GM23338 (cell line): ENCODE data around the gene GPR42. TPM values are rescaled to one million over a fixed set of nuclear protein-coding genes. Genes with fewer than 3 reads are reported as not detected.
"Not testable (repeated sequence)": the region's sequence is repeated elsewhere in the genome, so short reads cannot be mapped to it uniquely, and the experiment has no call there.

ENCODE experiments used
- ATAC-seq: fragments of 200-7000 bp; cut with Tn5 transposase; 3 replicates; pipeline ENCODE4 v1.9.1; 2020
- DNase-seq: peaks from one replicate; pipeline ENCODE4 v3.0.0-alpha.2; 2015; ENCODE audit warnings: low spot score
- H2AFZ ChIP-seq: fragments of 200-600 bp; sonication (generic); 2 replicates; pipeline ENCODE4 v1.8.0; 2016; ENCODE audit warnings: antibody characterized with exemption, mild to moderate bottlenecking, moderate library complexity
- H3F3A ChIP-seq: fragments of 200-600 bp; sonication (generic); replicated peaks from 2 replicates; pipeline ENCODE4 v1.8.0; 2017; ENCODE audit warnings: antibody characterized with exemption, mixed run types, low read depth
- H3K27ac ChIP-seq: fragments of 200-600 bp; sonication (generic); 2 replicates; pipeline ENCODE4 v1.6.1; 2016; ENCODE audit warnings: low read depth
- H3K27me3 ChIP-seq: fragments of 200-600 bp; sonication (generic); 2 replicates; pipeline ENCODE4 v1.8.0; 2016; ENCODE audit warnings: mild to moderate bottlenecking, mixed run types, moderate library complexity; ENCODE audit not compliant: insufficient read depth
- H3K36me3 ChIP-seq: fragments of 200-600 bp; sonication (generic); 2 replicates; pipeline ENCODE4 v1.8.0; 2016; ENCODE audit warnings: mild to moderate bottlenecking; ENCODE audit not compliant: insufficient read depth
- H3K4me1 ChIP-seq: fragments of 200-600 bp; sonication (generic); 2 replicates; pipeline ENCODE4 v1.8.0; 2016; ENCODE audit warnings: mild to moderate bottlenecking, moderate library complexity; ENCODE audit not compliant: insufficient read depth
- H3K4me2 ChIP-seq: fragments of 200-600 bp; sonication (generic); 2 replicates; pipeline ENCODE4 v1.7.1; 2017; ENCODE audit warnings: mixed run types
- H3K4me3 ChIP-seq: fragments of 200-600 bp; sonication (generic); 2 replicates; pipeline ENCODE4 v1.6.1; 2016; ENCODE audit warnings: mixed run types
- H3K79me2 ChIP-seq: fragments of 200-600 bp; sonication (generic); replicated peaks from 2 replicates; pipeline ENCODE4 v1.8.0; 2017; ENCODE audit warnings: mild to moderate bottlenecking; ENCODE audit not compliant: insufficient read depth
- H3K9me2 ChIP-seq: fragments of 200-600 bp; sonication (generic); 2 replicates; pipeline ENCODE4 v1.8.0; 2017; ENCODE audit not compliant: insufficient read depth
- H4K20me1 ChIP-seq: fragments of 200-600 bp; sonication (generic); replicated peaks from 2 replicates; pipeline ENCODE4 v1.8.0; 2017; ENCODE audit warnings: mild to moderate bottlenecking; ENCODE audit not compliant: insufficient read depth
- H3K27ac Mint-ChIP-seq: 2 replicates; pipeline ENCODE4 v1.8.0; 2020; ENCODE audit warnings: inconsistent platforms, mild to moderate bottlenecking, moderate library complexity, mixed read lengths
- H3K27me3 Mint-ChIP-seq: 3 replicates; pipeline ENCODE4 v1.8.0; 2022; ENCODE audit warnings: low read depth, mild to moderate bottlenecking, moderate library complexity, mixed read lengths, inconsistent platforms; ENCODE audit not compliant: insufficient read depth, poor library complexity
- H3K36me3 Mint-ChIP-seq: 3 replicates; pipeline ENCODE4 v1.8.0; 2021; ENCODE audit warnings: low read depth, mild to moderate bottlenecking, inconsistent platforms, moderate library complexity, mixed read lengths
- H3K4me1 Mint-ChIP-seq: 3 replicates; pipeline ENCODE4 v1.8.0; 2020; ENCODE audit warnings: mild to moderate bottlenecking, inconsistent platforms, mixed read lengths
- H3K4me3 Mint-ChIP-seq: 3 replicates; pipeline ENCODE4 v1.8.0; 2021; ENCODE audit warnings: moderate library complexity, mild to moderate bottlenecking, inconsistent platforms, mixed read lengths
- H3K9me3 Mint-ChIP-seq: 3 replicates; pipeline ENCODE4 v1.8.0; 2020; ENCODE audit warnings: moderate library complexity, mild to moderate bottlenecking, inconsistent platforms, mixed read lengths
- CTCF ChIP-seq, 2 experiments: fragments of 200-600 bp in 1 of 2; sonication (generic) in 1 of 2; conservative IDR thresholded peaks; 2 replicates each; pipeline versions ENCODE4 v1.5.1 to v1.6.1; 2016 to 2017; ENCODE audit warnings: antibody characterized with exemption in 2 of 2, low read depth in 2 of 2, mild to moderate bottlenecking in 2 of 2, moderate library complexity in 1 of 2
- ETS1 ChIP-seq: IDR thresholded peaks from 2 replicates; pipeline ENCODE4 v1.6.1; 2016; ENCODE audit warnings: antibody characterized with exemption
- EZH2 ChIP-seq: fragments of 200-600 bp; sonication (generic); IDR thresholded peaks from one replicate; pipeline ENCODE4 v1.8.0; 2017; ENCODE audit warnings: antibody characterized with exemption, mild to moderate bottlenecking, low read depth; ENCODE audit not compliant: unreplicated experiment
- NANOG ChIP-seq: IDR thresholded peaks from 2 replicates; pipeline ENCODE4 v1.6.1; 2016; ENCODE audit warnings: antibody characterized with exemption, borderline replicate concordance
- STAT1 ChIP-seq: IDR thresholded peaks from one replicate; pipeline ENCODE4 v1.6.1; 2016; ENCODE audit warnings: antibody characterized with exemption; ENCODE audit not compliant: unreplicated experiment
- ZNF331 ChIP-seq: fragments of 250-450 bp; sonication (Bioruptor Pico); IDR thresholded peaks from 2 replicates; pipeline ENCODE4 v1.5.0; 2020; ENCODE audit warnings: low read depth, mild to moderate bottlenecking, moderate library complexity
- polyA plus RNA-seq: library from polyadenylated mRNA; unstranded; fragments of >200 nt; fragmentation: Nextera tagmentation; extraction: Ambion mirVana; gene quantifications from 2 replicates; pipeline ENCODE4 v1.2.1, GENCODE V29; 2016
- total RNA-seq: library from RNA; depleted of rRNA; stranded (reverse); fragments of >200 nt; shearing (Covaris generic); gene quantifications from 2 replicates; pipeline ENCODE4 v1.2.3, GENCODE V29; 2014
- TF ChIP-seq, protein P1 (sequence below): fragments of 250-450 bp; sonication (Bioruptor Pico); IDR thresholded peaks from 2 replicates; pipeline ENCODE4 v1.5.0; 2020; ENCODE audit warnings: mild to moderate bottlenecking, moderate library complexity

The GPR42 gene
- total and polyA plus RNA-seq, 2 experiments from 2014 or later = not detected

GRCh38 chr19:35400773-35401100 lies 29.9 kb downstream of the GPR42 start (continued):
- TF ChIP-seq, protein P1, sequence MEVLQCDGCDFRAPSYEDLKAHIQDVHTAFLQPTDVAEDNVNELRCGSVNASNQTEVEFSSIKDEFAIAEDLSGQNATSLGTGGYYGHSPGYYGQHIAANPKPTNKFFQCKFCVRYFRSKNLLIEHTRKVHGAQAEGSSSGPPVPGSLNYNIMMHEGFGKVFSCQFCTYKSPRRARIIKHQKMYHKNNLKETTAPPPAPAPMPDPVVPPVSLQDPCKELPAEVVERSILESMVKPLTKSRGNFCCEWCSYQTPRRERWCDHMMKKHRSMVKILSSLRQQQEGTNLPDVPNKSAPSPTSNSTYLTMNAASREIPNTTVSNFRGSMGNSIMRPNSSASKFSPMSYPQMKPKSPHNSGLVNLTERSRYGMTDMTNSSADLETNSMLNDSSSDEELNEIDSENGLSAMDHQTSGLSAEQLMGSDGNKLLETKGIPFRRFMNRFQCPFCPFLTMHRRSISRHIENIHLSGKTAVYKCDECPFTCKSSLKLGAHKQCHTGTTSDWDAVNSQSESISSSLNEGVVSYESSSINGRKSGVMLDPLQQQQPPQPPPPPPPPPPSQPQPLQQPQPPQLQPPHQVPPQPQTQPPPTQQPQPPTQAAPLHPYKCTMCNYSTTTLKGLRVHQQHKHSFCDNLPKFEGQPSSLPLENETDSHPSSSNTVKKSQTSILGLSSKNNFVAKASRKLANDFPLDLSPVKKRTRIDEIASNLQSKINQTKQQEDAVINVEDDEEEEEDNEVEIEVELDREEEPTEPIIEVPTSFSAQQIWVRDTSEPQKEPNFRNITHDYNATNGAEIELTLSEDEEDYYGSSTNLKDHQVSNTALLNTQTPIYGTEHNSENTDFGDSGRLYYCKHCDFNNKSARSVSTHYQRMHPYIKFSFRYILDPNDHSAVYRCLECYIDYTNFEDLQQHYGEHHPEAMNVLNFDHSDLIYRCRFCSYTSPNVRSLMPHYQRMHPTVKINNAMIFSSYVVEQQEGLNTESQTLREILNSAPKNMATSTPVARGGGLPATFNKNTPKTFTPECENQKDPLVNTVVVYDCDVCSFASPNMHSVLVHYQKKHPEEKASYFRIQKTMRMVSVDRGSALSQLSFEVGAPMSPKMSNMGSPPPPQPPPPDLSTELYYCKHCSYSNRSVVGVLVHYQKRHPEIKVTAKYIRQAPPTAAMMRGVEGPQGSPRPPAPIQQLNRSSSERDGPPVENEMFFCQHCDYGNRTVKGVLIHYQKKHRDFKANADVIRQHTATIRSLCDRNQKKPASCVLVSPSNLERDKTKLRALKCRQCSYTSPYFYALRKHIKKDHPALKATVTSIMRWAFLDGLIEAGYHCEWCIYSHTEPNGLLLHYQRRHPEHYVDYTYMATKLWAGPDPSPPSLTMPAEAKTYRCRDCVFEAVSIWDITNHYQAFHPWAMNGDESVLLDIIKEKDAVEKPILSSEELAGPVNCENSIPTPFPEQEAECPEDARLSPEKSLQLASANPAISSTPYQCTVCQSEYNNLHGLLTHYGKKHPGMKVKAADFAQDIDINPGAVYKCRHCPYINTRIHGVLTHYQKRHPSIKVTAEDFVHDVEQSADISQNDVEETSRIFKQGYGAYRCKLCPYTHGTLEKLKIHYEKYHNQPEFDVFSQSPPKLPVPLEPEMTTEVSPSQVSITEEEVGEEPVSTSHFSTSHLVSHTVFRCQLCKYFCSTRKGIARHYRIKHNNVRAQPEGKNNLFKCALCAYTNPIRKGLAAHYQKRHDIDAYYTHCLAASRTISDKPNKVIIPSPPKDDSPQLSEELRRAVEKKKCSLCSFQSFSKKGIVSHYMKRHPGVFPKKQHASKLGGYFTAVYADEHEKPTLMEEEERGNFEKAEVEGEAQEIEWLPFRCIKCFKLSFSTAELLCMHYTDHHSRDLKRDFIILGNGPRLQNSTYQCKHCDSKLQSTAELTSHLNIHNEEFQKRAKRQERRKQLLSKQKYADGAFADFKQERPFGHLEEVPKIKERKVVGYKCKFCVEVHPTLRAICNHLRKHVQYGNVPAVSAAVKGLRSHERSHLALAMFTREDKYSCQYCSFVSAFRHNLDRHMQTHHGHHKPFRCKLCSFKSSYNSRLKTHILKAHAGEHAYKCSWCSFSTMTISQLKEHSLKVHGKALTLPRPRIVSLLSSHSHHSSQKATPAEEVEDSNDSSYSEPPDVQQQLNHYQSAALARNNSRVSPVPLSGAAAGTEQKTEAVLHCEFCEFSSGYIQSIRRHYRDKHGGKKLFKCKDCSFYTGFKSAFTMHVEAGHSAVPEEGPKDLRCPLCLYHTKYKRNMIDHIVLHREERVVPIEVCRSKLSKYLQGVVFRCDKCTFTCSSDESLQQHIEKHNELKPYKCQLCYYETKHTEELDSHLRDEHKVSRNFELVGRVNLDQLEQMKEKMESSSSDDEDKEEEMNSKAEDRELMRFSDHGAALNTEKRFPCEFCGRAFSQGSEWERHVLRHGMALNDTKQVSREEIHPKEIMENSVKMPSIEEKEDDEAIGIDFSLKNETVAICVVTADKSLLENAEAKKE (CRISPR knock-in tag) = no peak
- TF ChIP-seq EZH2 = no peak

DNA sequence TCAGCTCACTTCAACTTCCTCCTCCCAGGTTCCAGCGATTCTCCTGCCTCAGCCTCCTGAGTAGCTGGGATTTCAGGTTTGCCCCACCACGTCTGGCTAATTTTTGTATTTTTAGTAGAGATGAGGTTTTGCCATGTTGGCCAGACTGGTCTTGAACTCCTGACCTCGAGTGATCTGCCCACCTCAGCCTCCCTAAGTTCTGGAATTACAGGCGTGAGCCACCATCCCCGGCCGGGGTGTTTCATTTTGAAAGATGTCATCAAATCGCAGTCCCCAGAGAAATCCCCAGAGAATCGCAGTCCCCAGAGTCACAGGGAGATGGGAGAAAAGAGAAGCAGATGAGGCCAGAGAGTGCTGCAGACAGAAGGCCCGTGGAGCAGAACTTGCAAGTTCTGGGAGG lies 30.5 kb downstream of the GPR42 start:
- DNase-seq, H3K79me2 ChIP-seq, H3K9me3 Mint-ChIP-seq, H3K4me1 Mint-ChIP-seq, H3K36me3 Mint-ChIP-seq, ATAC-seq, H3K4me1 ChIP-seq, H3K4me2 ChIP-seq, H3K27ac Mint-ChIP-seq, H3K27me3 ChIP-seq, H3K36me3 ChIP-seq, H3K4me3 Mint-ChIP-seq, H3K9me2 ChIP-seq, H3F3A ChIP-seq, H2AFZ ChIP-seq, H3K27ac ChIP-seq, H3K4me3 ChIP-seq, H4K20me1 ChIP-seq: not testable (repeated sequence)
- H3K27me3 Mint-ChIP-seq = peaks cover 15% of the 10 kb centered on the region

- Mint-ChIP-seq H3K4me3 (no peak overlapping the region), H3K4me1 (no peaks in the 10 kb centered on the region), H3K27me3 (peaks cover 19% of the 10 kb centered on the region), H3K9me3 (peaks cover 3% of the 10 kb centered on the region; the same call in 1 of the 3 replicates), H3K27ac (no peak overlapping the region), H3K36me3 (no peaks in the 10 kb centered on the region)
- Histone ChIP-seq H2AFZ (no peak overlapping the region), H3F3A (no peaks in the 10 kb centered on the region), H3K36me3 (no peaks in the 10 kb centered on the region), H3K4me3 (no peak overlapping the region), H3K79me2 (no peaks in the 10 kb centered on the region), H3K9me2 (no peaks in the 10 kb centered on the region), H4K20me1 (no peaks in the 10 kb centered on the region), H3K4me2 (no peak overlapping the region), H3K27me3 (no peaks in the 10 kb centered on the region), H3K27ac (no peak overlapping the region), H3K4me1 (no peaks in the 10 kb centered on the region)
- ATAC-seq (no peak), DNase-seq (no peak)
- TF ChIP-seq ETS1 (no peak), NANOG (no peak), STAT1 (no peak), CTCF (conservative IDR thresholded peaks at IDR 0.05; ENCODE audit: low read depth in 2 of 2) (no peak), EZH2 (no peak), ZNF331 (CRISPR knock-in tag) (no peak)
These were observed 32.4 kb downstream of the GPR42 start for GRCh38 chr19:35403116-35403760.
